Glutamatergic neuron (in vitro differentiated cells): Measurements from ENCODE around the gene THSD4. TPM values are rescaled to one million over a fixed set of nuclear protein-coding genes. Genes with fewer than 3 reads are reported as not detected.

Experiments used
- DNase-seq: peaks from one replicate; pipeline ENCODE4 v3.0.0; 2022
- H3K27ac Mint-ChIP-seq: one replicate; pipeline ENCODE4 v1.8.0; 2020; ENCODE audit warnings: mild to moderate bottlenecking, mixed read lengths, inconsistent platforms; ENCODE audit not compliant: unreplicated experiment
- H3K27me3 Mint-ChIP-seq: one replicate; pipeline ENCODE4 v1.8.0; 2020; ENCODE audit warnings: mild to moderate bottlenecking, moderate library complexity, mixed read lengths, inconsistent platforms; ENCODE audit not compliant: unreplicated experiment
- H3K36me3 Mint-ChIP-seq: one replicate; pipeline ENCODE4 v1.8.0; 2020; ENCODE audit warnings: mild to moderate bottlenecking, mixed read lengths, inconsistent platforms; ENCODE audit not compliant: unreplicated experiment
- H3K4me1 Mint-ChIP-seq: one replicate; pipeline ENCODE4 v1.8.0; 2020; ENCODE audit warnings: mild to moderate bottlenecking, low read depth, mixed read lengths, inconsistent platforms; ENCODE audit not compliant: unreplicated experiment
- H3K4me3 Mint-ChIP-seq: one replicate; pipeline ENCODE4 v1.8.0; 2020; ENCODE audit warnings: mild to moderate bottlenecking, mixed read lengths, inconsistent platforms; ENCODE audit not compliant: unreplicated experiment
- H3K9me3 Mint-ChIP-seq: one replicate; pipeline ENCODE4 v1.8.0; 2020; ENCODE audit warnings: mild to moderate bottlenecking, moderate library complexity, mixed read lengths, inconsistent platforms; ENCODE audit not compliant: unreplicated experiment
- CTCF ChIP-seq: fragments of 200-600 bp; sonication (generic); IDR thresholded peaks from one replicate; pipeline ENCODE4 v1.5.0; 2021; ENCODE audit not compliant: partially characterized antibody, unreplicated experiment
- total RNA-seq: library from RNA; stranded (reverse); fragmentation: NEBNext Ultra II Directional; extraction: Animal tissue kit (Norgen Biotek cat#: 25700); gene quantifications from one replicate; pipeline ENCODE4 v1.2.1, GENCODE V29; 2021; ENCODE audit not compliant: unreplicated experiment

THSD4 gene
- total RNA-seq, 1 donor from 2014 or later, result 12.3 TPM

GRCh38 chr15:71319935-71320334 is 204.7 kb downstream of the THSD4 start:
- no peaks in the 10 kb centered on the region for H3K4me1 Mint-ChIP-seq
- H3K27ac Mint-ChIP-seq, result no peak overlapping the region
- no peak for DNase-seq
- H3K4me3 Mint-ChIP-seq, result no peak overlapping the region
- TF ChIP-seq CTCF, result no peak
- H3K9me3 Mint-ChIP-seq, result no peaks in the 10 kb centered on the region
- peaks cover 8% of the 10 kb centered on the region for H3K36me3 Mint-ChIP-seq
- H3K27me3 Mint-ChIP-seq, result peaks cover 2% of the 10 kb centered on the region

DNA sequence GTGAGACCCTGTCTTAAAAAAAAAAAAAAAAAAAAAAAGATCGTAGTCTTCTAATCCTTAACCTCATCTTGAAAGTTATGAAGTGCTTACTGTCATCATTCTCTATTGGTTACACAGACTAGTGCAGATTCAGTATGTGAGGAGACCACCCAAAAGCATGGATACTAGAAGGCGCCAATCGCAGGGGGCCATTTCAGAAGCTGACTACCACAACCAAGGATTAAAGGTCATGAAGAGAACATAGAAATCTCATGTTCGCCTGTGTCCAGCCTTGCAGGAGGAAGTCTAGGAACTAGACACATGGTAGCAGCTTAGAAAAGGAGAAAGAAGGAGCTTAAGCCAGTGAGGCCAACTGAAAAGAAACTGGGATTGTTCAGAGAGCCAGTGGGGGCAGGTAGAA is 207.8 kb downstream of the THSD4 start:
- Mint-ChIP-seq H3K9me3 (no peaks in the 10 kb centered on the region), H3K36me3 (no peaks in the 10 kb centered on the region), H3K4me3 (no peak overlapping the region), H3K27ac (no peak overlapping the region), H3K4me1 (no peaks in the 10 kb centered on the region), H3K27me3 (no peaks in the 10 kb centered on the region)
- no peak for DNase-seq
- TF ChIP-seq CTCF, result no peak

DNA sequence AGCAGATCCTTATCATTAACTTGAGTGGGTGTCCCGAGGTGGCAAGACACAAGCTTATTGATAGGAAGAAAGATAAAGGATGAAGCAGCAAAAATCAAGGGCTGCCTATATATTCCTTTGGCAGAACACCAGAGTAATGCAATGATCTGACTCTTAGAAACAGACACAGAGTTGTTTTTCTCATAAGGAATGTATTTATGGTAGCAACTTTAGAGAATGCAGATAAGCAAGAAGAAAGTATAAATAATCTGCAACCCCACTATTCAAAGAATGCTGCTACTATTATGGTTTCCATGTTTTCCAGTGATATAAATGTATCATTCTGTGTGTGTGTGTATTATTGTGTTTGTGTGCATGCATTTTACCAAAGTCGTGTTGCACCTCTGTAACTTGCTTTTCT is 208.3 kb downstream of the THSD4 start:
- H3K4me1 Mint-ChIP-seq, result no peaks in the 10 kb centered on the region
- H3K4me3 Mint-ChIP-seq, result no peak overlapping the region
- no peaks in the 10 kb centered on the region for H3K9me3 Mint-ChIP-seq
- DNase-seq, result no peak
- no peaks in the 10 kb centered on the region for H3K27me3 Mint-ChIP-seq
- no peaks in the 10 kb centered on the region for H3K36me3 Mint-ChIP-seq
- TF ChIP-seq CTCF, result no peak
- H3K27ac Mint-ChIP-seq, result no peak overlapping the region

GRCh38 chr15:71325481-71325880 is 210.2 kb downstream of the THSD4 start:
- Mint-ChIP-seq H3K4me1 (no peaks in the 10 kb centered on the region), H3K36me3 (no peaks in the 10 kb centered on the region), H3K27ac (no peak overlapping the region), H3K4me3 (no peak overlapping the region), H3K27me3 (no peaks in the 10 kb centered on the region), H3K9me3 (no peaks in the 10 kb centered on the region)
- TF ChIP-seq CTCF, result no peak
- no peak for DNase-seq

DNA sequence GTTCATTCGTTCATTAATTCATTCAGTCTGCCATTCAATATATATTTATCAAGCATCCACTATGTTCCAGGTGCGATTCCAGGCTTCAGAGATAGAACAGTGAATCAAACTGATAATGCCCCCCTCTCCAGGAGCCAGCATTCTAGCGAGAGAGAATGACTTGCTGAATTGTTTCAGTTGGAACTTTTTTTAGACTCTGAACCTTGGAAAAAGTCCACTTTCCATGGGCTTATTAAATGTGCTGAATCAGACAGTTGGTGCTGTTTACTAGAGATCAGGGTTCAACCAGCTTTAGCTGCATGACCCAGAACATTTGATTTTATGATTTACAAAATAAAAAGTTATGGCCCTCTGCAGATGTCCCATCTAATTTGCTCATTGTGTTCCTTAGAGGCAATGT is 213.2 kb downstream of the THSD4 start:
- no peak for TF ChIP-seq CTCF
- no peak for DNase-seq
- Mint-ChIP-seq H3K4me1 (peaks cover 3% of the 10 kb centered on the region), H3K27me3 (no peaks in the 10 kb centered on the region), H3K36me3 (no peaks in the 10 kb centered on the region), H3K4me3 (no peak overlapping the region), H3K27ac (no peak overlapping the region), H3K9me3 (no peaks in the 10 kb centered on the region)
